GM21529 (cell line): ENCODE data around the gene MVP.
A peak's percentile ranks its signal among the peaks of the same experiment; 100 is the strongest.

Experiments
- ATAC-seq: cut with Tn5 transposase; IDR thresholded peaks from one replicate; pipeline ENCODE4 v1.9.1; 2021; ENCODE audit not compliant: unreplicated experiment

MVP gene

GRCh38 chr16:29804455-29805231 is 15.6 kb upstream of the MVP start:
- ATAC-seq, result no peak

DNA sequence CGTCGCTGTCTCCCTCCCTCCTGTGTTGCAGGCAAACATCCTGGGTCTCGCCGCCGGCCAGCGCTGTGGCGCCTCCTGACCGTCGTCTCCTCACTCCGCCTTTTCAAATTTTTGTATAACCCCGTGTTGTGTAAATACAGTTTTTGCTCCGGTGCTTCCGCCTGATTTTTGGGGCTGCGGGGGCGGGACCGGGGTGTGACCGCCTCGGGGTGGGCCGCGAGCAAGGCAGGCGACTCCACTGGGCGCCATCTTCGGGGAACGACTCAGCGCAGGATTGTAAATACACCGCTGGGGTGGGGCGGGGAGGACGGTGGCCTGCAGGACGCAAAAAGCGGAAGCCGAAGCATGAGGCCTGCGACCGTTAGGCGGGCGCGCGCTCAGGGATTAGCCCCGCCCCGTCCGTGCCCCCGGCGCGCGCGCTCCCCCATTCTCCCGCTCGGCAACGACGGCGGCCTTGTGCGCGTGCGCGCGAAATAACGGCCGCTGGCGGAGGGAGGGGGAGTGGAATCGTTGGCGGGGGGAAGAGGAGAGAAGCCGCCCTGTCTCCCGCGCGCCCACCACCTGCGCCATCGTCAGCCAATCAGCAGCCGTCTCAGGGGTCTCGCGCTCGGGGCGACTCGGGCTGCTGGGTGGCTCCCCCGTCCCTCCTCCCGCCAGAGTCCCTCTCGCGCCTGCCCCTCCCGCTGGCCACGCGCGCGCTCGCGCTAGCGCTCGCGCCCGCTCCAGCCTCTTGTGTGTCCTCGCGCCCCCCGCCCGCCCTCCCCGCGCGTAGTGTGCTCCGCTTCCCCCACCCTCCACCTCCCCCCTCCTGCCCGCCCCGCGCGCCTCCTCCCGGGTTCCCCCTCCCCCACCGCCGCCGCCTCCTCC is 14.8 kb upstream of the MVP start:
- peak; percentile 52 for ATAC-seq

- no peak for ATAC-seq
These were observed 14.1 kb upstream of the MVP start, which contains the start of gene MAZ for GRCh38 chr16:29806099-29806579. Gene MAZ, plus strand, starts transcription at chr16:29806529. Its CDS starts 173 bp downstream, at chr16:29806702.

- ATAC-seq, result no peak
These were observed 13.4 kb upstream of the MVP start for GRCh38 chr16:29806641-29807425.

- ATAC-seq, result peak; percentile 22
These were observed 12.6 kb upstream of the MVP start for GRCh38 chr16:29807426-29808218.

- no peak for ATAC-seq
These were observed 11.9 kb upstream of the MVP start for GRCh38 chr16:29808219-29808900.

DNA sequence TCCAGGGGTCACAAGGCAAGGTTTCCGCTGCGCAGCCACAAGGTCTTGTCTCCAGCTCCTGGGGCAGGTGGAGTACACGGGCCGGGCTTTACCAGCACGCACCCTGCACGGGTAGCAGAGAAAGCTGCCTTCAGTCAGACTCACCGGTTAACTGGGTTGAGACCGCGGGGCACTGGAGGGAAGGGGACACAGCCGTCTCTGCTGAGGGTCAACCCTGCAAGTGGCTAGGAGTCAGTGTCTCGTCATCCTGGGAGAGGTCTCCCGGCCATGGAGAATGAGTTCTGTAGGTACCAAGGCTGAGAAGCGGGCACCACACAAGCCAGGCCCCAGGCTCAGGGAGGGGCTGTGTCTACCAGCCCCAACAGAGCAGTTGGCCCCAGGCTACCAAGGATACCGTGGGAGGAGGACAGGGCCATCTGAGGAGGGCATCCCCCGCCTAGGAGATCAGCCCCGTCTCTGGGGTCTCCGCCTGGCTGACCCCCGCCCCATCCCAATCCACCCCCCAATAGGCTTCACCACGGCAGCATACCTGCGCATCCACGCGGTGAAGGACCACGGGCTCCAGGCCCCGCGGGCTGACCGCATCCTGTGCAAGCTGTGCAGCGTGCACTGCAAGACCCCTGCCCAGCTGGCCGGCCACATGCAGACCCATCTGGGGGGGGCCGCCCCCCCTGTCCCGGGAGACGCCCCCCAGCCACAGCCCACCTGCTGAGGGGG is 11.1 kb upstream of the MVP start:
- ATAC-seq, result no peak

DNA sequence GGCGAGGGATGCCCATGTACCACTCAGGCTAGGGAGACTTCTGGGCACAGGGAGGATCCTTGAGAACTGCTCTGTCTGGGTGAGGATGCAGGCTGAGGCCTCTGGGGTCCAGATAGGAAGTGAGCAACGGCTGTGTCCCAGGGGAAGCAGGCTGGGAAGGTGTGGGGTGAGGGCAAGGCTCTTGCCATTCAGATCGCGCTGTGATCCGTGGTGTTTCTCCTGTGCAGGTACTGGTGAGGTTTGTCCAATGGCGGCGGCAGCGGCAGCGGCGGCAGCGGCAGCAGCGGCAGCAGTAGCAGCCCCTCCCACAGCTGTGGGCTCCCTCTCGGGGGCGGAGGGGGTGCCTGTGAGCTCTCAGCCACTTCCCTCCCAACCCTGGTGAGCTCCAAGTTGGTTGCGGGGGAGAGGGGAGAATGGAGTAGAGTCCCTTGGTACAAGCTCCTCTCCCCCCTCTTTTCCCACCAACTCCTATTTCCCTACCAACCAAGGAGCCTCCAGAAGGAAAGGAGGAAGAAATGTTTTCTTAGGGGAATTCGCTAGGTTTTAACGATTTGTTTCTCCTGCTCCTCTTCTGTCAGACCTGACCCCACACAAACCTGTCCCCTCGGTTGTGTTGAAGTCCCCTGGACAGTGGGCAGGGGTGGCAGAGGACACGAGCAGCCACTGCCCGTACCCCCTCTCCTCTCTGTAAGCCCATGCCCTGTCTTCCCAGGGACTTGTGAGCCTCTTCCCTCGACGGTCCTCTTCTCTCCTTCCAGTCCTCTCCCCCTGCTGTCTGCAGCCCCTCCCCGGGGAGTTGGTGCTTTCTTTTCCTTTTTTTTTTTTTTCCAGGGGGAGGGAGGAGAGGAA is 10.2 kb upstream of the MVP start:
- ATAC-seq, result no peak

- ATAC-seq, result no peak
These were observed 9.5 kb upstream of the MVP start for GRCh38 chr16:29810699-29811169.

DNA sequence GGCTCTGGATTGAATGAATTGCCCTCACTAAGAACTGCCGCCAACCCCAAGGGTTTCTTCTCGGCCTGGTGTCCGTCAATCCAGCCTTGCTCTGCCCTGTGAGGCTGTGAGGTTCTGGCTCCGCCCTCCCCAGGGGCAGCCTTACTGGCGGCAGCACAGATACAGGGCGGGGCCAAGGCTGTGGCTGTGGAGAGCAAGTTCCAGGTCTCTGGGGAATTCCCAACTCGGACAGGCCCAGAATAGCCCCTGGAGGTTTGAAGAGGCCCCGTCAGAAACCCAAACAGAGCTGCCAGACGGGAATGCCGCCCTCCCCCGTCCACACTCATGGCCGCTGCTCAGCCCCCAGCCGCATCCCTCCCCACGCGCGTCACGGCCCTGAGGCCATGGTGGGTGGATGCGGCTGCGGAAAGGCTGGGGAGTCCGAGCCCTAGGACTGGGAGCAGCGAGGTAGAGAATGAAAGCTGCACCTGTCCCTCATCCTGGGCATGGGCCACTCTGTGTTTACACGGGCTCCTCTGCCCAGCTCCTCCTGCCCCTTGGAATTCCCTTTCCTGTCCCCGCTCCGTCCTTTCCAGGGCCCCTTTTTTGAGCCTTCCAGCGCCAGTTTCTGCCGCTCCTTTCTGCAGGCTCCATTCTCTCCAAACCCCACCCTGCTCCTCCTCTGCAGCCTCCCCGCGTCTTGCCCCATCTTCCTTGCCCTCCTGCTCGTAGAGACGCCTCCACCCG is 8.9 kb upstream of the MVP start:
- ATAC-seq, result peak; percentile 36

- ATAC-seq, result no peak
These were observed 8.2 kb upstream of the MVP start, which contains the start of gene PRRT2 for GRCh38 chr16:29811896-29812665. Gene PRRT2, plus strand, starts transcription at chr16:29812193. Its CDS starts 862 bp downstream, at chr16:29813055.

DNA sequence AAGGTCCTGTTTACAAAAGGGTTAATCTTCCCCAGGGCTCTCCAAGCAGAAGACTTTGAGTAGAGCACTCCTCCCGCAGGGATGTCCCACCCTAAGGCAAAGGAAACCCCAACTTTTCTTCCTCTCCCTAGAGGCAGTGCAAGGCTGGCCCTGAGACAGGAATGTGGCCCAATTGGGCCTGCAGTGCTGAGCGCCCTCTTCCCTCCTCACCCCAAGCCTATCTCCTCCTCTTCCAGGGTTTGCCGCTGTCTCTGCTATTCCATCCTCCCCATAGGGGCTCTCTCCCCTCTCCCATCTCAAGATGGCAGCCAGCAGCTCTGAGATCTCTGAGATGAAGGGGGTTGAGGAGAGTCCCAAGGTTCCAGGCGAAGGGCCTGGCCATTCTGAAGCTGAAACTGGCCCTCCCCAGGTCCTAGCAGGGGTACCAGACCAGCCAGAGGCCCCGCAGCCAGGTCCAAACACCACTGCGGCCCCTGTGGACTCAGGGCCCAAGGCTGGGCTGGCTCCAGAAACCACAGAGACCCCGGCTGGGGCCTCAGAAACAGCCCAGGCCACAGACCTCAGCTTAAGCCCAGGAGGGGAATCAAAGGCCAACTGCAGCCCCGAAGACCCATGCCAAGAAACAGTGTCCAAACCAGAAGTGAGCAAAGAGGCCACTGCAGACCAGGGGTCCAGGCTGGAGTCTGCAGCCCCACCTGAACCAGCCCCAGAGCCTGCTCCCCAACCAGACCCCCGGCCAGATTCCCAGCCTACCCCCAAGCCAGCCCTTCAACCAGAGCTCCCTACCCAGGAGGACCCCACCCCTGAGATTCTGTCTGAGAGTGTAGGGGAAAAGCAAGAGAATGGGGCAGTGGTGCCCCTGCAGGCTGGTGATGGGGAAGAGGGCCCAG is 7.3 kb upstream of the MVP start:
- ATAC-seq, result no peak

DNA sequence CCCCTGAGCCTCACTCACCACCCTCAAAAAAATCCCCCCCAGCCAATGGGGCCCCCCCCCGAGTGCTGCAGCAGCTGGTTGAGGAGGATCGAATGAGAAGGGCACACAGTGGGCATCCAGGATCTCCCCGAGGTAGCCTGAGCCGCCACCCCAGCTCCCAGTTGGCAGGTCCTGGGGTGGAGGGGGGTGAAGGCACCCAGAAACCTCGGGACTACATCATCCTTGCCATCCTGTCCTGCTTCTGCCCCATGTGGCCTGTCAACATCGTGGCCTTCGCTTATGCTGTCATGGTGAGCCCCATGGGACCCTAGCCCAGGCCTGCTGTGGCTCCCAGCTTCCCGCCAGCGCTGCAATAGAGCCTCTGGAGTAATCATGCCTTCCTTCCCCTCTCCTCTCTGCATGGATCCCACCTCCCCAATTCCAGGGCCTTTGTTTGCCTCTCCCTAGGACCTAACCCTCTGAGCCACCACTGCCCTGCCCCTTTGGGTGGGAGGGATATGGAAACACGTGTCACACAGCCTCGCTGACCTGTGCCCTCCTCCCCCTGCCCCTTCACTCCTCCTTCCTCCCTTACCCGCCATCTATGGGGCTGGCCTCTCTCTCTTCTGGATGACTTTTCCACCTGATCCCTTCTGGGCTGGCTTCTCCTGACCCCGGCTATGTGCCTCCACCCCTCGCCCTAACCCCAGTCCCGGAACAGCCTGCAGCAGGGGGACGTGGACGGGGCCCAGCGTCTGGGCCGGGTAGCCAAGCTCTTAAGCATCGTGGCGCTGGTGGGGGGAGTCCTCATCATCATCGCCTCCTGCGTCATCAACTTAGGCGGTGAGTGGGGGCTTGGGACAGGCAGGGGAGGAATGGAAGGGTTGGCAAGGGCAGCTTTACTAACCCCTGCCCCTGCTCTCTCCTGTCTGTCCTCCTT is 6.4 kb upstream of the MVP start:
- ATAC-seq, result no peak

DNA sequence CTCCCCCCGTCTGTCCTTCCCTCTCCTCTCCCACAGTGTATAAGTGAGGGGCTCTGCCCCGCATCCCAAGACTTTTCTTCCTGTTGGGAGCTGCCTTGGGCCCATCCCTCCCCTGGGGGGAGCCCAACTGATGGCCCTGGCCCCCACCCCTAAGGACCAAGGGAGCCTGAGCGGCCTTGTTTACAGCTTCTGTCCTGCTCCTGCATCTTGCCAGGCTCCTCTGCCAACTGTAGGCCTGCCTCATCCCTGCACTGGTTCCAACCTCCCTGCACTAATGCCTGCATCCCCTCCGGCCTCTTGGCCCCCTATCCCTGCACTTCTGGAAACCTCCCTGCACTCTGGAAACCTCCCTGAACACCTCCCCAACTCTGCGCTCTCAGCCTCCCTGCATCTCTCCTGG is 5.7 kb upstream of the MVP start:
- no peak for ATAC-seq
